BE2C (cell line): Measurements from ENCODE around the gene SF3A1.

Experiments used
- DNase-seq: peaks from one replicate; pipeline ENCODE4 v3.0.0-alpha.2; 2020
- H3K27me3 ChIP-seq: fragments of 250-450 bp; sonication (Bioruptor Pico); 2 replicates; pipeline ENCODE4 v1.5.1; 2020; ENCODE audit warnings: mild to moderate bottlenecking
- H3K36me3 ChIP-seq: fragments of 250-450 bp; sonication (Bioruptor Pico); 2 replicates; pipeline ENCODE4 v1.5.1; 2020; ENCODE audit warnings: mild to moderate bottlenecking
- H3K4me1 ChIP-seq: fragments of 250-450 bp; sonication (Bioruptor Pico); 2 replicates; pipeline ENCODE4 v1.5.1; 2020
- H3K4me3 ChIP-seq: 2 replicates; pipeline ENCODE4 v1.5.1; 2011; ENCODE audit warnings: low read depth, low read length
- H3K9me3 ChIP-seq: fragments of 250-450 bp; sonication (Bioruptor Pico); 2 replicates; pipeline ENCODE4 v1.5.1; 2020
- TF ChIP-seq, protein P1 (sequence below): IDR thresholded peaks from 2 replicates; pipeline ENCODE4 v1.5.1; 2012; ENCODE audit warnings: mild to moderate bottlenecking, low read depth, low read length

Gene SF3A1

DNA sequence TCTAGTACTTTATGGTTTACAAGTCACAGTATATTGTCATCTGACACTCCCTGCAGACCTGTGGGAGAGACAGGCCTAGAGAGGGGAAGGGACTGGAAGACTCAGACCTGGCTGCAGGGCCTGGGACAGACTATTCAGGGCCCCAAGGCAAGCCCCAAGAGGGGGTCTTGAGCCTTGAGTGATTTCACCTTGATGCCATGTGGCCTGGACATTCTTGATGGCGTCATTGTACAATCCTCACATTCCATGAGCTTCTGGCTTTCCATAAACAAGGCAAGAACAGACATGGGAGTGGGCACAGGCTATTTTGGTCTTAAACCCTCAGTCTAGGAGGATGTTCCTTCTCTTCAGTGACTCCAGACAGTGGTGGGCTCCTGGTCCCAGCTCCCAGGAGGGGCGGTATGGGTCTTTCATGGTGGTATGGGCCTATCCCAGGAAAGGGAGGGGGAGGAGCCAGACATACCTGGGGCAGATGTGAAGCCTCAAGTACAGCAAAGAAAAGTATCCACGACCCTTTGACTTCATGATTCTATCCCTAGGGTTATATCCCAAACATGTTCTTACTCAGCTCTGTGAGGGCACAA, 28.1 kb downstream of the SF3A1 start:
- peaks cover 21% of the 10 kb centered on the region for H3K36me3 ChIP-seq
- H3K4me1 ChIP-seq: peaks cover 6% of the 10 kb centered on the region; the same call in 1 of the 2 replicates
- H3K9me3 ChIP-seq: no peaks in the 10 kb centered on the region
- DNase-seq: no peak
- H3K27me3 ChIP-seq: no peaks in the 10 kb centered on the region
- H3K4me3 ChIP-seq: no peak overlapping the region
- TF ChIP-seq, protein P1, sequence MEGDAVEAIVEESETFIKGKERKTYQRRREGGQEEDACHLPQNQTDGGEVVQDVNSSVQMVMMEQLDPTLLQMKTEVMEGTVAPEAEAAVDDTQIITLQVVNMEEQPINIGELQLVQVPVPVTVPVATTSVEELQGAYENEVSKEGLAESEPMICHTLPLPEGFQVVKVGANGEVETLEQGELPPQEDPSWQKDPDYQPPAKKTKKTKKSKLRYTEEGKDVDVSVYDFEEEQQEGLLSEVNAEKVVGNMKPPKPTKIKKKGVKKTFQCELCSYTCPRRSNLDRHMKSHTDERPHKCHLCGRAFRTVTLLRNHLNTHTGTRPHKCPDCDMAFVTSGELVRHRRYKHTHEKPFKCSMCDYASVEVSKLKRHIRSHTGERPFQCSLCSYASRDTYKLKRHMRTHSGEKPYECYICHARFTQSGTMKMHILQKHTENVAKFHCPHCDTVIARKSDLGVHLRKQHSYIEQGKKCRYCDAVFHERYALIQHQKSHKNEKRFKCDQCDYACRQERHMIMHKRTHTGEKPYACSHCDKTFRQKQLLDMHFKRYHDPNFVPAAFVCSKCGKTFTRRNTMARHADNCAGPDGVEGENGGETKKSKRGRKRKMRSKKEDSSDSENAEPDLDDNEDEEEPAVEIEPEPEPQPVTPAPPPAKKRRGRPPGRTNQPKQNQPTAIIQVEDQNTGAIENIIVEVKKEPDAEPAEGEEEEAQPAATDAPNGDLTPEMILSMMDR: no peak

DNA sequence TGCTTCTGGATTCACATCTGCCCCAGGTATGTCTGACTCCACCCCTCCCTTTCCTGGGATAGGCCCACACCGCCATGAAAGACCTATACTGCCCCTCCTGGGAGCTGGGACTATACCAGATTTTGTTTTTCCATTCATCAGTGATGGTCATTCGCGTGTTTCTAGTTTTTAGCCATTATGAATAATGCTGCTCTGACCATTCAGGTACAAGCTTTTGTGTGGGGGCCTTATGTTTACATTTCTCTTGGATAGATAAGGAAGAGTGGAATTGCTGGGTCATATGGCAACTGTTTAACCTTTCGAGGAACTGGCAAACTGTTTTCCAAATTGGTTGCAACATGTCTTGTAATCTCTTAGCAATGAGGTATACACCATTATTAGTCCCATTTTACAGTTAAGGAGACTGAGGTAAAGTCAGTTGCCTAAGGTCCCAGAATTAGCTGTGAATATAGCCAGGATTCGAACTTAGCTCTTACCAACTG, 28.8 kb downstream of the SF3A1 start:
- H3K4me3 ChIP-seq: no peak overlapping the region
- H3K4me1 ChIP-seq: peaks cover 6% of the 10 kb centered on the region; the same call in 1 of the 2 replicates
- H3K9me3 ChIP-seq: no peaks in the 10 kb centered on the region
- TF ChIP-seq, protein P1: no peak
- DNase-seq: no peak
- H3K36me3 ChIP-seq: peaks cover 16% of the 10 kb centered on the region
- no peaks in the 10 kb centered on the region for H3K27me3 ChIP-seq

DNA sequence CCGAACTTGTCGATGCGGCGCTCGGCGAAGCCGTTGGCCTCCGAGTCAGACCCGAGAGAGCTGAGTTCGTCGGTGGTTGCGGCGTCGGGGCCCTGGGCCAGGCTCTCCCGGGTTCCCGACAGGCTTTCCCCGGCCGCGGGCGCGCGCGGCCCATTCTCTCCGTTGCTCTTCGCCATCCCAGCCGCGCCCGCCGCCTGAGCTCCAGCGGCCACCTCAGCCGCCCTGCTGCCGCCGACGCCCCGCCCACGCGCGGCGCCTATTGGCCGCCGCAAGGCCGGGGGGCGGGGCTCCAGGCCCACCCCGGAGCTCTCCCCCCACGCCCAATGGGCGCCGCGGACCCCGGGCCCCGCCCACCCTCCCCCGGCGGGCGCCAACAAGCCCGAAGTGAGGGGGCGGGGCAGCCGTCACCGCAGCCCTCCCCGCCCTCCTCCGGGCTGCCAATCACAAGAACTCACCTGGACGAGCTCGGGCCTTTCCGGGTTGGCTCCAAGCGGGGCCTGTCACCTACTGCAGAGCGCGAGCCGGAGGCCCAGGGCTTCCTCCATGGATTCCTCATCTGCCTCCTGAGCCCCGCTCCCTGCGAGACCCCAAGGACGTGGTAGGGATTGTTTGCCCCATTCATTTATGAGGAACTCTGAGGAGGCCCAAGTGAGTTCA, 29.9 kb downstream of the SF3A1 start, which contains the start of gene TBC1D10A:
TSS of gene TBC1D10A (minus strand) at position 236 of the 657 bp plus-strand sequence. CDS start at position 176, 60 bp downstream.
- DNase-seq: peak; percentile 94
- Histone ChIP-seq H3K27me3 (no peaks in the 10 kb centered on the region), H3K4me3 (peak within 1 kb of the TSS; percentile 69), H3K9me3 (no peaks in the 10 kb centered on the region), H3K4me1 (peaks cover 6% of the 10 kb centered on the region; the same call in 1 of the 2 replicates), H3K36me3 (peaks cover 8% of the 10 kb centered on the region; the same call in 1 of the 2 replicates)
- TF ChIP-seq, protein P1: no peak

DNA sequence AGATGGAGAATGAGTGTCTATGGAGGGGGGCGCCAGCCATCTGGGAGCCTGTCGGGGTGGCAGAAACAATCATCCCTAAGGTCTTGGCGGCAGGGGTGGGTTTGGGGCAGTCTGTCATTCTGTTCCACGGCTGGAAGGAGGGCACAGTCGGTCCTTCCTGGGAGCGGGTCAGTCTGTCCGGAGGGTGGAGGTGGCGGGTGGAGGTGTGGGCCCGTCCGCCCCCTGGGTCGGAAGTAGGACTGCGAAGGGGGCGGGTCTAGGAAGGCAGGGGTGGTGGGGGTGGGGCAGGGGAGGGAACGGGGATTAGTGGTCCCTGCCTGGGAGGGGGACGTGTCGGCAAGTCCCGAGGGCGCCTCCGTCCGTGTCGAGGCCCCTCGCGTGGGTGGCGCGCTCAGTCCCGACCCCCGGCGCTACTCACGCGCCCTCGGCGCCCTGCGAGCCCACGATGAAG, 30.4 kb downstream of the SF3A1 start:
- H3K36me3 ChIP-seq: peaks cover 5% of the 10 kb centered on the region; the same call in 1 of the 2 replicates
- H3K4me3 ChIP-seq: peak overlapping the region; percentile 69
- no peaks in the 10 kb centered on the region for H3K27me3 ChIP-seq
- no peak for DNase-seq
- peaks cover 6% of the 10 kb centered on the region; the same call in 1 of the 2 replicates for H3K4me1 ChIP-seq
- H3K9me3 ChIP-seq: no peaks in the 10 kb centered on the region
- TF ChIP-seq, protein P1: no peak

DNA sequence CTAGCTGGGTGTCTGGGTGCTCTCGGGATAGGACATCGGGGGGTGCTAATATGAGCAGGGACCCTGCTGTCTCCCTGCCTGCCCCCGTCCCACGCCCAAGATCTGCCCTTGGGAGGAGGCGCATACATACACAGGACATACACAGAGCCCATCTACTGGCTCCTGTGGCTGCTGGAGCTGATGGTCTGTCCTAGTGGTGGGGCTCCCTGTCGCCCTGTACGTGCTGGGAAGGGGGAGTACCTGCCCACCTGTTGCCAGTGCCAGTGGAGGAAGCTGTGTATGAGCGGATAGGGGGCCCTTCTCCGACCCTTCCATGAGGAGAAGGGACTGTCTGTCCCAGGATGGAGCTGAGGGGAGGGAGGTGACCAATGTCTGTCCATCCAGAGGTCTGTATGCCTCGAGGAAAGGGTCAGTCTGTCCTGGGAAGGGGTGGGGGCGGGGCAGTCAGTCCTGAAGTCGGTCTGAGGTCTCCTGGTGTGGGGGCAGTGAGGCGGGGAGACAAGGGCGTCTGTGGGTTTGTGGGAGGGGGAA, 30.9 kb downstream of the SF3A1 start:
- H3K4me3 ChIP-seq: peak overlapping the region; percentile 69
- no peaks in the 10 kb centered on the region for H3K9me3 ChIP-seq
- DNase-seq: no peak
- H3K27me3 ChIP-seq: no peaks in the 10 kb centered on the region
- TF ChIP-seq, protein P1: no peak
- peaks cover 4% of the 10 kb centered on the region; the same call in 1 of the 2 replicates for H3K36me3 ChIP-seq
- peaks cover 6% of the 10 kb centered on the region; the same call in 1 of the 2 replicates for H3K4me1 ChIP-seq
